ENCODE results near the gene PARD6G.

PARD6G gene

GRCh38 chr18:80204142-80204541 lies 43.2 kb downstream of the PARD6G start:
- no peak overlapping the region for H2BK120ac ChIP-seq (ENCODE audit: insufficient read depth, low read length, poor library complexity)
- H2AFZ ChIP-seq (ENCODE audit: insufficient read depth, low read length, poor library complexity): no peak overlapping the region
- no peak overlapping the region for H3K18ac ChIP-seq (ENCODE audit: low read length)
- no peak overlapping the region for H2BK5ac ChIP-seq (ENCODE audit: low read depth, low read length, poor library complexity)
- H3K79me2 ChIP-seq (ENCODE audit: control insufficient read depth, insufficient read depth, low read length, poor library complexity): no peaks in the 10 kb centered on the region
- no peak overlapping the region for H3K4me3 ChIP-seq (ENCODE audit: low read depth, low read length)
- no peak for DNase-seq
- no peak overlapping the region for H2AK5ac ChIP-seq (ENCODE audit: low read length)
- H2BK12ac ChIP-seq (ENCODE audit: low read length): no peak overlapping the region
- H3K9ac ChIP-seq (ENCODE audit: low read length): no peak overlapping the region
- no CpG with 5 or more reads among the region's 2 CpGs for WGBS (ENCODE audit: extremely low coverage, insufficient coverage, insufficient read length)
- H3K9me3 ChIP-seq (ENCODE audit: insufficient read depth, low read depth, low read length): no peaks in the 10 kb centered on the region
- no peak overlapping the region for H3K4ac ChIP-seq (ENCODE audit: low read depth, low read length)
- H3K14ac ChIP-seq (ENCODE audit: low read length): no peak overlapping the region
- H3K27me3 ChIP-seq (ENCODE audit: insufficient read depth, low read length): no peaks in the 10 kb centered on the region
- no peak overlapping the region for H4K91ac ChIP-seq (ENCODE audit: low read depth, low read length)
- no peak overlapping the region for H4K8ac ChIP-seq (ENCODE audit: low read depth, low read length)
- no peak overlapping the region for H3K27ac ChIP-seq (ENCODE audit: low read depth, low read length)
- H4K12ac ChIP-seq (ENCODE audit: low read depth, low read length): no peak overlapping the region
- H3K79me1 ChIP-seq (ENCODE audit: low read length): no peaks in the 10 kb centered on the region
- H3K4me2 ChIP-seq (ENCODE audit: low read length): no peak overlapping the region
- no peaks in the 10 kb centered on the region for H3K36me3 ChIP-seq (ENCODE audit: control insufficient read depth in 1 of 2, insufficient read depth in 2 of 2, low read length in 2 of 2)
- no peaks in the 10 kb centered on the region for H3K4me1 ChIP-seq (ENCODE audit: control insufficient read depth in 1 of 2, insufficient read depth in 2 of 2, low read length in 2 of 2)
- H3K23ac ChIP-seq (ENCODE audit: low read length): no peak overlapping the region

GRCh38 chr18:80203249-80203648 lies 44.1 kb downstream of the PARD6G start:
- no peak overlapping the region for H2BK120ac ChIP-seq (ENCODE audit: insufficient read depth, low read length, poor library complexity)
- H3K4me1 ChIP-seq (ENCODE audit: control insufficient read depth in 1 of 2, insufficient read depth in 2 of 2, low read length in 2 of 2): no peaks in the 10 kb centered on the region
- no peak overlapping the region for H3K23ac ChIP-seq (ENCODE audit: low read length)
- no peaks in the 10 kb centered on the region for H3K9me3 ChIP-seq (ENCODE audit: insufficient read depth, low read depth, low read length)
- H3K27me3 ChIP-seq (ENCODE audit: insufficient read depth, low read length): no peaks in the 10 kb centered on the region
- H4K12ac ChIP-seq (ENCODE audit: low read depth, low read length): no peak overlapping the region
- DNase-seq: no peak
- H4K91ac ChIP-seq (ENCODE audit: low read depth, low read length): no peak overlapping the region
- no peak overlapping the region for H3K4me2 ChIP-seq (ENCODE audit: low read length)
- H2AK5ac ChIP-seq (ENCODE audit: low read length): no peak overlapping the region
- no peak overlapping the region for H2BK12ac ChIP-seq (ENCODE audit: low read length)
- H3K79me2 ChIP-seq (ENCODE audit: control insufficient read depth, insufficient read depth, low read length, poor library complexity): no peaks in the 10 kb centered on the region
- H3K79me1 ChIP-seq (ENCODE audit: low read length): no peaks in the 10 kb centered on the region
- H3K9ac ChIP-seq (ENCODE audit: low read length): no peak overlapping the region
- no peak overlapping the region for H3K4ac ChIP-seq (ENCODE audit: low read depth, low read length)
- H2BK5ac ChIP-seq (ENCODE audit: low read depth, low read length, poor library complexity): no peak overlapping the region
- WGBS (ENCODE audit: extremely low coverage, insufficient coverage, insufficient read length): no CpG with 5 or more reads among the region's 6 CpGs
- no peak overlapping the region for H4K8ac ChIP-seq (ENCODE audit: low read depth, low read length)
- no peak overlapping the region for H3K4me3 ChIP-seq (ENCODE audit: low read depth, low read length)
- no peak overlapping the region for H3K27ac ChIP-seq (ENCODE audit: low read depth, low read length)
- no peak overlapping the region for H3K18ac ChIP-seq (ENCODE audit: low read length)
- no peak overlapping the region for H3K14ac ChIP-seq (ENCODE audit: low read length)
- H3K36me3 ChIP-seq (ENCODE audit: control insufficient read depth in 1 of 2, insufficient read depth in 2 of 2, low read length in 2 of 2): no peaks in the 10 kb centered on the region
- H2AFZ ChIP-seq (ENCODE audit: insufficient read depth, low read length, poor library complexity): no peak overlapping the region

- WGBS (ENCODE audit: extremely low coverage, insufficient coverage, insufficient read length): no CpG with 5 or more reads among the region's 12 CpGs
- Histone ChIP-seq H3K27ac (ENCODE audit: low read depth, low read length) (no peak overlapping the region), H3K27me3 (ENCODE audit: insufficient read depth, low read length) (no peaks in the 10 kb centered on the region)
These were observed 44.9 kb downstream of the PARD6G start for GRCh38 chr18:80202264-80202998.

GRCh38 chr18:80201739-80202138 lies 45.6 kb downstream of the PARD6G start:
- Histone ChIP-seq H3K79me1 (ENCODE audit: low read length) (no peaks in the 10 kb centered on the region), H3K27me3 (ENCODE audit: insufficient read depth, low read length) (no peaks in the 10 kb centered on the region), H3K23ac (ENCODE audit: low read length) (no peak overlapping the region), H3K4ac (ENCODE audit: low read depth, low read length) (no peak overlapping the region), H3K27ac (ENCODE audit: low read depth, low read length) (no peak overlapping the region), H4K8ac (ENCODE audit: low read depth, low read length) (no peak overlapping the region), H3K36me3 (ENCODE audit: control insufficient read depth in 1 of 2, insufficient read depth in 2 of 2, low read length in 2 of 2) (no peaks in the 10 kb centered on the region), H3K4me3 (ENCODE audit: low read depth, low read length) (no peak overlapping the region), H2BK5ac (ENCODE audit: low read depth, low read length, poor library complexity) (no peak overlapping the region), H3K4me1 (ENCODE audit: control insufficient read depth in 1 of 2, insufficient read depth in 2 of 2, low read length in 2 of 2) (peaks cover 2 to 5% of the 10 kb centered on the region in 2 experiments), H2BK12ac (ENCODE audit: low read length) (no peak overlapping the region), H3K4me2 (ENCODE audit: low read length) (no peak overlapping the region), H2AFZ (ENCODE audit: insufficient read depth, low read length, poor library complexity) (no peak overlapping the region), H4K12ac (ENCODE audit: low read depth, low read length) (no peak overlapping the region), H3K9me3 (ENCODE audit: insufficient read depth, low read depth, low read length) (no peaks in the 10 kb centered on the region), H3K79me2 (ENCODE audit: control insufficient read depth, insufficient read depth, low read length, poor library complexity) (no peaks in the 10 kb centered on the region), H3K14ac (ENCODE audit: low read length) (no peak overlapping the region), H2AK5ac (ENCODE audit: low read length) (no peak overlapping the region), H3K18ac (ENCODE audit: low read length) (no peak overlapping the region), H4K91ac (ENCODE audit: low read depth, low read length) (no peak overlapping the region), H2BK120ac (ENCODE audit: insufficient read depth, low read length, poor library complexity) (no peak overlapping the region), H3K9ac (ENCODE audit: low read length) (no peak overlapping the region)
- DNase-seq: no peak
- WGBS (ENCODE audit: extremely low coverage, insufficient coverage, insufficient read length): no CpG with 5 or more reads among the region's 9 CpGs

More at GRCh38 chr18:80202264-80202998, 44.9 kb downstream of the PARD6G start:
- H2BK5ac ChIP-seq (ENCODE audit: low read depth, low read length, poor library complexity): no peak overlapping the region
- H4K8ac ChIP-seq (ENCODE audit: low read depth, low read length): no peak overlapping the region
- peaks cover 0 to under 1% of the 10 kb centered on the region in 2 experiments for H3K4me1 ChIP-seq (ENCODE audit: control insufficient read depth in 1 of 2, insufficient read depth in 2 of 2, low read length in 2 of 2)
- no peak overlapping the region for H4K91ac ChIP-seq (ENCODE audit: low read depth, low read length)
- no peak for DNase-seq
- no peak overlapping the region for H3K23ac ChIP-seq (ENCODE audit: low read length)
- H3K9me3 ChIP-seq (ENCODE audit: insufficient read depth, low read depth, low read length): no peaks in the 10 kb centered on the region
- no peak overlapping the region for H3K4me3 ChIP-seq (ENCODE audit: low read depth, low read length)
- H4K12ac ChIP-seq (ENCODE audit: low read depth, low read length): no peak overlapping the region
- no peaks in the 10 kb centered on the region for H3K36me3 ChIP-seq (ENCODE audit: control insufficient read depth in 1 of 2, insufficient read depth in 2 of 2, low read length in 2 of 2)
- H3K14ac ChIP-seq (ENCODE audit: low read length): no peak overlapping the region
- no peak overlapping the region for H3K4me2 ChIP-seq (ENCODE audit: low read length)
- no peaks in the 10 kb centered on the region for H3K79me2 ChIP-seq (ENCODE audit: control insufficient read depth, insufficient read depth, low read length, poor library complexity)
- no peak overlapping the region for H2BK12ac ChIP-seq (ENCODE audit: low read length)
- no peak overlapping the region for H2AFZ ChIP-seq (ENCODE audit: insufficient read depth, low read length, poor library complexity)
- no peak overlapping the region for H2AK5ac ChIP-seq (ENCODE audit: low read length)
- no peak overlapping the region for H2BK120ac ChIP-seq (ENCODE audit: insufficient read depth, low read length, poor library complexity)
- no peak overlapping the region for H3K4ac ChIP-seq (ENCODE audit: low read depth, low read length)
- H3K79me1 ChIP-seq (ENCODE audit: low read length): no peaks in the 10 kb centered on the region
- no peak overlapping the region for H3K9ac ChIP-seq (ENCODE audit: low read length)
- H3K18ac ChIP-seq (ENCODE audit: low read length): no peak overlapping the region

All from trophoblast cell (in vitro differentiated cells and primary cell).